ENCODE measurements around the gene ABL2.

ABL2 gene

DNA sequence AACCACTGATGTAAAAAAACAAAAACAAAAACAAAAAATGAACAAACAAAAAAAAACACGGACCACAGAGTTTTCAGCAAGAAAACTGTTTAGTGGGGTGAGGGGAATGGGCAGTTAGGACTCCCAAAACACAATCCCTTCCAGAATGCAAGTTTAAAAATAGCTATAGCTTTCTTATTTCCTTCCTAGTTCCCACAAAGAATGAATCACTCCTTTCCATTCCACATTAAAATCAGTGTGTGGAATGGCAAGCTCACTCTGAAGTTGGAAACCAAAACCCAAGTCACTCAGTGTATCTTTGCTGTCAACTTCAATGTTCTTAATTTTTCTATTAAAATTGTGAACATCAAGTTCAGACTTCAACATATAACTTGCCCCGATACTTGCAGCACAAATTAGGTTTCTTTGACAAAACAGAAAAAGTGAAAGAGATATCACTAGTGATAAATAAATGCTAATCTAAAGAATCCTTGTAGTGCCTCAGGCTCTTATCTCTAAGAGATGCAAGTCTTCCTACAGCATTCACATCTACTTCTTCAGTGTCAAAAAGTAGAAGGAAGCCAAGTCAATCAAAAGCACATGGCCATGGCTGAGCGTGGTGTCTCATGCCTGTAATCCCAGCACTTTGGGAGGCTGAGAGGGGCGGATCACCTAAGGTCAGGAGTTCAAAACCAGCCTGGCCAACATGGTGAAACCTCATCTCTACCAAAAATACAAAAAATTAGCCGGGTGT, 102.1 kb downstream of the ABL2 start:
- no peak for DNase-seq

GRCh38 chr1:179126338-179127060, 103.0 kb downstream of the ABL2 start:
- DNase-seq: no peak

DNA sequence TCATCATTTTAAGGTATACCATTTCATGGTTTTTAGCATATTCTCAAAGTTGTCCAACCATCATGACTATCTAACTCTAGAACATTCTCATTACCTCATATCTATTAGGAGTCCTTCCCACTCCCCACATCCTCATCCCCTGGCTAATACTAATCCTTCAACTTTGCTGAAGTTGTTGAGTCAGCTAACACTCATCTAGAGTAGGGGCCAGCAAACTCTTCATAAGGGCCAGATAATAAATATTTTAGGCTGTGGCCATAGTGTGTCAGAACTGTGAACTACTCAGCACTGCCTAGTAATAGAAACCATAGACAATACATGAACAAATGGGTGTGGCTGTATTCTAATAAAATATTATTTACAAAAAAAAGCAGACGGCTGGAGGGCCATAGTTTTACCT, 104.6 kb downstream of the ABL2 start:
- DNase-seq: no peak

- no peak for DNase-seq
Measured at GRCh38 chr1:179121159-179121938, 108.1 kb downstream of the ABL2 start.

GRCh38 chr1:179120736-179121135, 108.7 kb downstream of the ABL2 start:
- no peak for DNase-seq

DNA sequence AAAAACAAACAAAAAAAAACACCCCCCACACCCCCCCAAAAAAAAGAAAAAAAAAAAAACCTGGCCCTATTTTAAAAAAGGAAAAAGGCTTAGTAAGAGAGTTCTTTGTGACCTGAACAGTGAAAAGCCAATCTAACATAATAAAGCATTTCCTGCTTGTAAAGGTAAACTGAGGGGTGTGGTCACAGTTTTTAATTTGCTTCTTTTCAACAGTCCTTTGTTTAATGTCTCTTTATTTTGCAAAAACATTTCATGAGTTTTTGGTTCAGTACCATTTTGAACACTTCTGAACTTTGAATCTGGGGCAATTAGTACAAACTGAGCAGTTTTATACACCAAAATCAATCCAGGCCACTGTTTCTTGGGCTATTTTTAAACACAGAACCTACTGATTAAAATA, 110.0 kb downstream of the ABL2 start:
- DNase-seq: no peak

DNA sequence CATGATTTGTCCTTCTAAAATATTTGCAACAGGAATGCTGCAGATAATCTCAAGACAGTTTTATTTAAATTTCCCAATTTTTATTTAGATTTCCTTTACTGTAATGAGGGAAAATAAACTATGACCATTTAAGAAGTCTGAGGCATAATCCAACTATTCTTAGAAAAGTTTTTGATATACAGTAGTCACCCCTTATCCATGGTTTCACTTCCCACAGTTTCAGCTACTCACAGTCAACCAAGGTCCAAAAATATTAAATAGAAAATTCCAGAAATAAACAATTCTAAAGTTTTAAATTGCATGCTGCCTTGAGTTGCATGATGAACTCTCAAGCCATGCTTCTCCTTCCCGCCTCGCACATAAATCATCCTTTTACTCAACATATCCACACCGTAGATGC, 114.3 kb downstream of the ABL2 start:
- no peak for DNase-seq

- no peak for DNase-seq
Measured at GRCh38 chr1:179108644-179109043, 120.8 kb downstream of the ABL2 start.

GRCh38 chr1:179107706-179108629, 121.5 kb downstream of the ABL2 start:
- no peak for DNase-seq

- no peak for DNase-seq
Measured at GRCh38 chr1:179105393-179105792, 124.1 kb downstream of the ABL2 start.

- no peak for DNase-seq
Measured at GRCh38 chr1:179104611-179105250, 124.7 kb downstream of the ABL2 start.

DNA sequence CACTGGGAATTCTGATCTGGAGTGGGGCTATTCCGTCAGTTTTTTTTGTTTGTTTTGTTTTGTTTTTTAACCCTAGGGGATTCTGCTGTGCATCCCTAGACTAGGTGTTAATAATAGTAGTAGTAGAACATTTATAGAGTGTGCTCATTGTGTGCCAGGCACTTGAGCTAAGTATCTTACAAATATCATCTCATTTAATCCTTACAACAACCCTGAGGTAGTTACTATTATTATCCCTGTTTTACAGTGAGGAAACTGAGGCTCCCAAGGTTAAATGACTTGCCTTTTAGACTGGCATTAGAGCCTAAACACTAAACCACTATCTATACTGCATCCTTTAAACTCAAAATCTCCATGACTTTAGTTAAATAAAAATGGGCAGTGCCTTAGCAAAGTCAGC, 125.5 kb downstream of the ABL2 start:
- DNase-seq: no peak

DNA sequence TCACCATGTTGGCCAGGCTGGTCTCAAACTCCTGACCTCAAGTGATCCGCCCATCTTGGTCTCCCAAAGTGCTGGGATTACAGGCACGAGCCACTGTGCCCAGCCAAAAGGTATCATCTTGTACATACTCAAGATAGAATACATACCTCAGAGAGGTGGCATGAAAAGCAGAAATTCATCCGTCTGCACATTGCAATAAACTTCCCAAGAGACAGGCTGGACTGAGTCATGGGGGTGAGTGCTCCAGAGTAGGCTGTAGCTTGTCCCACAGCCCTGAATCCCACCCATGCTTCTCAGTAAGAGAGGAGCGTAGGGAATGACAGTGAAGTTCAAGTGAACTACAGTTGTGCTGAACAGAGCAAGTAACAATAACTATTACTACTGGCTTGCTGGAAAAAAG, 127.9 kb downstream of the ABL2 start:
- DNase-seq: no peak

- no peak for DNase-seq
Measured at GRCh38 chr1:179099891-179100290, 129.6 kb downstream of the ABL2 start.

DNA sequence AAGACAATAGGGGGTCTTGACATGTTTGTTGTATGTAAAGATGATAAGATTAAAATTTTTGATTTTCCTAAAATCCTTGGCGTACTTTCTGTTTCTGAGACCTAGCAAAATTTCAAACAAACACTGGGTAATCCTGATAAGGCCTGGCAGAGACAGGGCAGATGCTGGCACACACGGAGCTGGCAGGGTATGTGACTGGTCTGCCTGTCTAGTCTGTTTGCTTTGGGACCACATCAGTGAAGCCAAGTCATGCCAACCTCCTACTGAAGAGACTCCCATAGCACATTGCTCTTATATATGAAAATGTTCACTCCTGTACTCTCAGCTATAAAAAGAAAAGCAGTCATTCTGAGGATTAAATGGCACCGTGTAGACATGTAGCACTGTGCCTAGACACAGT, 133.6 kb downstream of the ABL2 start:
- DNase-seq: no peak

- DNase-seq: no peak
Measured at GRCh38 chr1:179095377-179095776, 134.1 kb downstream of the ABL2 start.

DNA sequence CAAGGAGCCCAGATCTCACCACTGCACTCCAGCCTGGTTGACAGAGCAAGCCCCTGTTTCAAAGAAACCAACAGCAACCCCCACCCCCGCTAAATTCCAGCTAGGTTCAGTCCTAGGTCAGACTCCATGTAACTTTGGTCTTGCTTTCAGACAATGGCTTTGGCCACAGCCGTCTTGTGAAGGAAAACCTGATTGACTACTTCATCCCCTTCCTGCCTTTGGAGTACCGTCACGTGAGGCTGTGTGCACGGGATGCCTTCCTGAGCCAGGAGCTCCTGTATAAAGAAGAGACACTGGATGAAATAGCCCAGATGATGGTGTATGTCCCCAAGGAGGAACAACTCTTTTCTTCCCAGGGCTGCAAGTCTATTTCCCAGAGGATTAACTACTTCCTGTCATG, 134.7 kb downstream of the ABL2 start:
- DNase-seq: no peak

DNA sequence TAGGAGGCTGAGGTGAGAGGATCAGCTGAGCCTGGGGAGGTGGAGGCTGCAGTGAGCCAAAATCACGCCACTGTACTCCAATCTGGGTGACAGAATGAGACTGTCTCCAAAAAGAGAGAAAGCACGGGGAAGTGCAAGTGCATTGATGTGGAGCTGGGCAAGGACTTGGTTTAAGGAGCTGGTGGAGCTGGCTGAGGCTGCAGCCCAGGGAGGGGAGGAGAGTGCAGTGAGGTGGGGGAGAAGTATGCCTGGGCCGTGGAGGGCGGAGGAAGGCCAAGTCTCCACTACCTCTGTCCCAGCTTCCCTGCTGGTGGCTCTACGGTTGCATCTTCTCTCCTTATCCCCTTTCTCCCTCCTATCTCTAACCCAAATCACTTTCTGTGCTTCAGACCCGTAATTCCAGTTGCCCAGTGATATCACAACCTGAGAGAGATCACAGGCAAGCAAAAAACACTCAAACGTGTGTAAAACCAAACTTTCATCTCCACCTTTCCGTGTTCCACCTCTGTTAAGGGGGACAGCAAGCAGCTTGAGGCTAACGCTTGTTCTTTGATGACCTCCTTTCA, 136.5 kb downstream of the ABL2 start:
- DNase-seq: no peak

GRCh38 chr1:179091691-179092165, 137.7 kb downstream of the ABL2 start:
- no peak for DNase-seq

DNA sequence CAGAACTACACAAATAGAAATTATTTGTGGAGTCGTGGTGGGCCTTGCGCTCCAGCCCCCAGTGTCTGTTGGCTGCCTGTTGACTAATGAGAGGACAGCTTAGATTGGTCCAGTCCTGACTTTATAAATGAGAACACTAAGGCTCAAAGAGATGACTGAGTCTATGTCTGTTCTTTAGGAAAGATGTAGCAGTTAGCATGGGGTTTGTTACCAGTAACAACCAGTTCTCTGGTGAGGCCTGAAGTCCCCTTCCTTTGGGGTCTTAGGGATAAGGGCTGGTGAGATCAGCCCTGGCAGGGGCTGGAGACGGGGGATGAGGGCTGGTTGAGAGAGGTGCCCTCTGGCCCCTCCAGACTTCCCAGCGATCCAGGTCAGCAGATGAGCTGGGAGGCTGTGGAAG, 138.6 kb downstream of the ABL2 start:
- no peak for DNase-seq

DNA sequence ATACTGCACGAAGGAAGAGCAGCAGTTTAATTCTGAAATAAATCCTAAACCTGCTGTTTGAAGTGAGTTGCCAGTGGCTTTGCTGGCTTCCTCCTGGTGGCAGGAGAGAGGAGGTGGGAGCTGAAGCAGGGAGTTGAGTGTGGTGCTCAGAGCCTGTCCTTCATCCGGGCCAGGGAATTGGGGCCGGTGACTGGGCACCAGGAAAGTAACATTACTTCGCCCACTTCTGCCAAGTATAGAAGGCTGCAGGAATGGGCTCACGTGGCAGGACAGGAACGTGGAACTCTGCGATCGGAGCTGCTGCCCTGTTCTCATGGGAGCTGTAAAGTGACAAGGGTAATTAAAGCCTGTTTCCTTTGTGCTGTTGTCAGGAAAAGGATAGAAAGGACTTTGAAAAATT, 139.0 kb downstream of the ABL2 start:
- DNase-seq: no peak

Data from NCI-H2171 (cell line).